DMS 273 (cell line): ENCODE results near the gene BPTF.
"Not testable (repeated sequence)": the region's sequence is repeated elsewhere in the genome, so short reads cannot be mapped to it uniquely, and the experiment has no call there.

Experiments
- DNase-seq: peaks from one replicate; lab custom pipeline; 2025; ENCODE audit not compliant: unreplicated experiment; lab: John Stamatoyannopoulos, UW

BPTF gene

GRCh38 chr17:68006797-68007196 lies 181.5 kb downstream of the BPTF start:
- DNase-seq = no peak

- DNase-seq = peak; percentile 42
Measured at GRCh38 chr17:68011199-68011665, 185.9 kb downstream of the BPTF start.

GRCh38 chr17:68013385-68013784 lies 188.1 kb downstream of the BPTF start:
- DNase-seq = no peak

DNA sequence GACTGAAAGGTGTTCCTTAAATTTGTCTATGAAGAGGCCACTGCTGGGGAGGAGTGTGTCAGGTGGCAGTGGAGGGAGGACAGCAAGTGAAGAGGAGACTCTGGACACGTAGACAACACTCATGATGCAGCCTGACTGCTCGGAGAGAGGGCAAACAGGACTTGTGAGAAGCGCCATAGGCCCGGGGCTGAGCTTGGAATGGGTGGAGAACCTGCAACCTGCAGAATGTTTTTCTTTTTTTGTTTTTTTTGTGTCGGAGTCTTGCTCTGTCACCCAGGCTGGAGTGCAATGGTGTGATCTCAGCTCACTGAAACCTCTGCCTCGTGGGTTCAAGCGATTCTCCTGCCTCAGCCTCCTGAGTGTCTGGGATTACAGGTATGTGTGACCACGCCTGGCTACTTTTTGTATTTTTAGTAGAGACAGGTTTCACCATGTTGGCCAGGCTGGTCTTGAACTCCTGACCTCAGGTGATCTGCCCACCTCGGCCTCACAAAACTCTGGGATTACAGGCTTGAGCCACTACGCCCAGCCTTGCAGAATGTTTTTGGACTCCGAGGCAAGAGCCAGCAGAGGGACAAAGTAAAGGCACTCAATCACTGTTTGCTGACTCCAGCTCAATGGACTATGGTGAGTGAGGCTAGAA lies 189.9 kb downstream of the BPTF start:
- DNase-seq = no peak

DNA sequence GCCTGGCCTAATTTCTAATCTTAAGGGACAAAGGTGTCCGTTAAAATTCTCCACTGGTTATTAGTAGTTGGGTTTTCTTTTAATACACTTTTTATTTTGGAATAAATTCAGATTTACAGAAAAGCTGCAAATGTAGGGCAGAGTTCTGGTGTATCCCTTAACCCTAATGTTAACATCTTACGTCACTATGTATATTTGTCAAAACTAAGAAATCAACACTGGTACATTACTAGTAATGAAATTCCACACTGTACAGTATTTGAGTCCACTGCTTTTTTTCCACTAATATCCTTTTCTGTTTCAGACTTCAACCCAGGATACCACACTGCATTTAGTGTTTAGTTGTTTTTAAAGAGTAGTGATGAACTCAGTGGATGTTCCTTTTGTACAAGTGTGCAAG lies 191.5 kb downstream of the BPTF start:
- DNase-seq = no peak

DNA sequence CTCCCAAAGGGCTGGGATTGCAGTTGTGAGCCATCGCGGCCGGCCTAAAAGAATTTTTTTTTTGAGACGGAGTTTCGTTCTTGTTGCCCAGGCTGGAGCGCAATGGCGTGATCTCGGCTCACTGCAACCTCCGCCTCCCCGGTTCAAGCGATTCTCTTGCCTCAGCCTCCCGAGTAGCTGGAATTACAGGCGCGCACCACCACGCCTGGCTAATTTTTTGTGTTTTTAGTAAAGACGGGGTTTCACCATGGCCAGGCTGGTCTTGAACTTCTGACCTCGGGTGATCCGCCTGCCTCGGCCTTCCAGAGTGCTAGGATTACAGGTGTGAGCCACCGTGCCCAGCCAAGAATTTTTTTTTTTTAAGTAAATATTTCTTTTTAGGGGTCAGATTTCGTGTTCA lies 193.2 kb downstream of the BPTF start:
- not testable (repeated sequence) for DNase-seq

DNA sequence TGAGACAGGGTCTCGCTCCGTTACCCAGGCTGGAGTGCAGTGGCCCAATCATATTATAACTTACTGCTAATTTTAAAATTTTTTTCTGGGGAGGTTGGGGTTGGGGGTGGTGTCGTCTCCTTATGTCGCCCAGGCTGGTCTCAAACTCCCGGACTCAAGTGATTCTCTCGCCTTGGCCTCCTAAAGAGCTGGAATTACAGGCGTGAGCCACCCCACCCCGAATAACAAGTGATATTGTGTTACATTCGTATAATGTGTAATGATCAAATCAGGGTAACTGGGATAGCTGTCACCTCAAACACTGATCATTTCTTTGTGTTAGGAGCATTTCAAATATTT lies 194.0 kb downstream of the BPTF start:
- peak; percentile 71 for DNase-seq

DNA sequence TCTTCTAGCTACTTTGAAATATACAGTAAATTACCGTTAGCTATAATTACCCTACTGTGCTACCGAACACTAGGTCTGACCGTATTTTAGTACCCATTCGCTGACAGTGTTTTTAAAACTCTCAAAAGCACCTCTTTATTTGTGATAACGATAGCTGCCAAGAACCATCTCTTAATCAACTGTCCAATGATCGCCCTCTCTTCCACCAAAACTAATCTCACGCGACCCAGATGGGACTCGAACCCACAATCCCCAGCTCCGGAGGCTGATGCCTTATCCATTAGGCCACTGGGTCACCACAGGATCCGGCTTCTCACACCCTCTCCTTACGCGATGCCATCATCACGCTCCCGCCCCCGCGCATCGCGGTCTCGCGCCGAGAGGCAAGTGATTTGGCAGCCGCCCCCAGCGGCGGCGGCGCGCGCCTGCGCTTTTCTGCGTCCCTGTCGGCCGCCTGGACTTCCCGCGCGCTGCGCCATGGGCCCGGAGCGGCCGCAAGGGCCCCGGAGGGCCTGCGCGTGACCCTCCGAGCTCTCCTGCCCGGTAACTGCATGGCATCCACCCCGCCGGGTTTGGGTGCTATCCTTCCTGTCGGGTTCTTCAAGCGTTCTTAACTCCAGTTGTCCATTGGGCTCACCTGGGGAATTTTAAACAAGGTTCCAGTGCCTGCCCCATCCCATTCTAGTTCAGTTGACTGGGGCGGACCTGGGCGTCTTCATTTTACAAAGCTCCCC lies 194.5 kb downstream of the BPTF start:
- DNase-seq = peak; percentile 98

DNA sequence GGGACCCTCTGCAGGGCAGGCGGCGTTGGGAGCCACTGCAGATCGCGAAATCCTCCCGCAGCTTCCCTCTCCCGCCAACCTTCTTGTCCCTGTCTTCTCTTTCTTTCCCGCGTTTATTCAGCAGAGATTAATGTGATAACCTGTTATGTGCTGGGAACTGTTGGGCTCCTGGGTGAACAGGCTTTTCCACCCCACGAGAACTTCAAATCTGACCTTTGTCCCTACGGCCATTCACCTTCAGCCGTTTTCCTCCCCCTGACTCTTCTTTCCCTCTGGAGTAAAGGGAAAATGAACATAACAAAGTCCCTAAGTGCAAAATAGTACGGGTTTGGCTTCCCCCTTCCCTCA lies 195.1 kb downstream of the BPTF start:
- DNase-seq = no peak

- not testable (repeated sequence) for DNase-seq
Measured at GRCh38 chr17:68020791-68021190, 195.5 kb downstream of the BPTF start.

DNA sequence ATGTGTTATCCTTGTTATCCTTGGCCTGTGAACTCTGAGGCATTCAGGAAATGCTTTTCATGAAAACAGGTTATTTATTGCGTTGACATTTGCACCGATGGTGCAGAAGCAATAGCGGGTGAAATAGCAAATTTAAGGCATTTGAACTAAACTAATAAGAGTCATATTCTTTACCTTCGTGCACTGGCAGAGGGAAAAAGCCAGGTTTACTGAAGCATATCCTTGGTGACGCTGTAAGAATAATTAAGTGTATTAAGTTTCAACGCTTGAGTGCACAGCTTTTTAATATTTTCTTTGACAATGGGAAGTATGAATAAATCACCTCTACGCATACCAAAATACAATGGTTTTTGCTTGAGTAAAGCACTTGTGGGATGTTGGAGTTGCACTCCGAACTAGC lies 196.7 kb downstream of the BPTF start:
- no peak for DNase-seq

- DNase-seq = not testable (repeated sequence)
Measured at GRCh38 chr17:68022547-68022946, 197.2 kb downstream of the BPTF start.

DNA sequence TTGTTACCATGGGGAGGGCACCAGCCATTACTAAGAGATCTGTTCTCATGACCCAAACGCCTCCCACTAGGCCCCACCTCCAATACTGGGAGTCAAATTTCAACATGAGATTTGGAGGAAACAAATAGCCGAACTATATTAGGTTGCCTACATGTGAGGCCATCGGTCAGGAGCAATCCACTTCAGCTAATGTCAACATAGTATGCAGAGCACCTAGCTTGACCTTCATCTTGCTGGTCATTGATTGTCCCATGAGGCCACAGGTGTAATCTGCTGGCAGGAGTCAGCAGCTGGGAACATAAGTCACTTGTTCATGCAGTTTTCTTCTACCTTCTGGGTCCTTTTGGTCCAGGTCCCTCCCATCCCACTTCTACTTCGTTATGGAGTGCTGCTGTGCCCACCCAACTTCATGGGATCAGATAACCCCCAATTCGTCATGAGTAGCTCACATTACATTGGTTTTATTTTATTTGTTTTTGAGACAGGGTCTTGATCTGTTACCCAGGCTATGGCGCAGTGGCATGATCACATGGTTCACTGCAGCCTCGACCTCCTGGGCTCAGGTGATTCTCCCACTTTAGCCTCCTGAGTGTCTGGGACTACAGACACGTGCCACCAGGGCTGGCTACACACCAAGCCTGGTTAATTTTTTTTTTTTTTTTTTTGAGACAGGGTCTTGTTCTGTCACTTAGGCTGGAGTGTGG lies 204.4 kb downstream of the BPTF start:
- peak; percentile 43 for DNase-seq
